Nephron progenitor cell (in vitro differentiated cells): ENCODE measurements around the gene CGB5.

ENCODE experiments used
- DNase-seq: peaks from one replicate; pipeline ENCODE4 v3.0.0; 2021
- H3K27ac Mint-ChIP-seq: 2 replicates; pipeline ENCODE4 v1.8.0; 2021; ENCODE audit warnings: mild to moderate bottlenecking, moderate library complexity, mixed read lengths
- H3K27me3 Mint-ChIP-seq: 2 replicates; pipeline ENCODE4 v1.8.0; 2021; ENCODE audit warnings: mild to moderate bottlenecking, low read depth, mixed read lengths; ENCODE audit not compliant: poor library complexity
- H3K36me3 Mint-ChIP-seq: 2 replicates; pipeline ENCODE4 v1.8.0; 2021; ENCODE audit warnings: low read depth, mixed read lengths
- H3K4me1 Mint-ChIP-seq: 2 replicates; pipeline ENCODE4 v1.8.0; 2021; ENCODE audit warnings: mixed read lengths
- H3K4me3 Mint-ChIP-seq: 2 replicates; pipeline ENCODE4 v1.8.0; 2021; ENCODE audit warnings: mild to moderate bottlenecking, moderate library complexity, mixed read lengths
- H3K9me3 Mint-ChIP-seq: 2 replicates; pipeline ENCODE4 v1.8.0; 2021; ENCODE audit warnings: mild to moderate bottlenecking, moderate library complexity, mixed read lengths
- TF ChIP-seq, protein P1 (sequence below): fragments of 200-600 bp; sonication (generic); IDR thresholded peaks from 2 replicates; pipeline ENCODE4 v1.5.0; 2021; ENCODE audit warnings: antibody characterized with exemption

The CGB5 gene

DNA sequence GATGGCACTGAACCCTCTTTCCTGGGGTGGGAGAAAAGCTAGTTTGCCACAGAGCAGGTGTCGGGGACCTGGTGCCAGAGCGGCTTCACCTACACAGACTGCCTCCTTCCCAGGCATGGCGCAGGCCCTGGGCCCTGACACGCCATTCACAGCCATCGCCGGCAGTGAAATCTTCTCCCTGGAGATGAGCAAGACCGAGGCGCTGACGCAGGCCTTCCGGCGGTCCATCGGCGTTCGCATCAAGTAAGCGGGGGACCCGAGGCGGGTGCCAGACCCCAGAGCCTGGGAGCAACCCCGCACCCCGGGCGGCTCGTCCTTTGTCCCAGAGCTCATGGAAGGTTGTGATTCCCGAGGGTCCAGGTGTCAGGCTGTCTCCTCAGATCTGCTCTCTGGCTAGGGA is 36.7 kb upstream of the CGB5 start:
- peaks cover 3% of the 10 kb centered on the region for H3K27me3 Mint-ChIP-seq
- H3K36me3 Mint-ChIP-seq = peaks cover 53% of the 10 kb centered on the region
- no peak for DNase-seq
- H3K9me3 Mint-ChIP-seq = no peaks in the 10 kb centered on the region
- TF ChIP-seq, protein P1, sequence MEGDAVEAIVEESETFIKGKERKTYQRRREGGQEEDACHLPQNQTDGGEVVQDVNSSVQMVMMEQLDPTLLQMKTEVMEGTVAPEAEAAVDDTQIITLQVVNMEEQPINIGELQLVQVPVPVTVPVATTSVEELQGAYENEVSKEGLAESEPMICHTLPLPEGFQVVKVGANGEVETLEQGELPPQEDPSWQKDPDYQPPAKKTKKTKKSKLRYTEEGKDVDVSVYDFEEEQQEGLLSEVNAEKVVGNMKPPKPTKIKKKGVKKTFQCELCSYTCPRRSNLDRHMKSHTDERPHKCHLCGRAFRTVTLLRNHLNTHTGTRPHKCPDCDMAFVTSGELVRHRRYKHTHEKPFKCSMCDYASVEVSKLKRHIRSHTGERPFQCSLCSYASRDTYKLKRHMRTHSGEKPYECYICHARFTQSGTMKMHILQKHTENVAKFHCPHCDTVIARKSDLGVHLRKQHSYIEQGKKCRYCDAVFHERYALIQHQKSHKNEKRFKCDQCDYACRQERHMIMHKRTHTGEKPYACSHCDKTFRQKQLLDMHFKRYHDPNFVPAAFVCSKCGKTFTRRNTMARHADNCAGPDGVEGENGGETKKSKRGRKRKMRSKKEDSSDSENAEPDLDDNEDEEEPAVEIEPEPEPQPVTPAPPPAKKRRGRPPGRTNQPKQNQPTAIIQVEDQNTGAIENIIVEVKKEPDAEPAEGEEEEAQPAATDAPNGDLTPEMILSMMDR = no peak
- no peak overlapping the region for H3K27ac Mint-ChIP-seq
- H3K4me3 Mint-ChIP-seq = no peak overlapping the region
- no peaks in the 10 kb centered on the region for H3K4me1 Mint-ChIP-seq

DNA sequence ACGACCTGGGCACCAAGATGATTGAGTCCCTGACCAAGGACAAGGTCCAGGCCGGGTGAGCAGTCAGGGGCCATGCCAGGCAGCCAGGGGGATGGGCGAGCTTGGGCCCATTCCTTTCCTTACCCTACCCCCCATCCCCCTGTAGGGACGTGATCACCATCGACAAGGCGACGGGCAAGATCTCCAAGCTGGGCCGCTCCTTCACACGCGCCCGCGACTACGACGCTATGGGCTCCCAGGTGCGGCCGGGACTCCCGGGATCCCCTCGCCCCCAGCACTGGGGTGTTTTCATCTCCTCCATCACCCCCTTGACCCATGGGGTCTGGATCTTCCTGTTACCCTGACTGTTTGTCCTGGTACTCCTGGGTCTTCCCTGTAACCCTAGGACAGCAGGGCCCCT is 33.8 kb upstream of the CGB5 start:
- TF ChIP-seq, protein P1 = no peak
- no peak for DNase-seq
- Mint-ChIP-seq H3K27me3 (peaks cover 3% of the 10 kb centered on the region), H3K27ac (no peak overlapping the region), H3K4me1 (no peaks in the 10 kb centered on the region), H3K9me3 (no peaks in the 10 kb centered on the region), H3K4me3 (no peak overlapping the region), H3K36me3 (peaks cover 49% of the 10 kb centered on the region)

GRCh38 chr19:49010453-49010852 is 33.2 kb upstream of the CGB5 start:
- H3K36me3 Mint-ChIP-seq = peaks cover 47% of the 10 kb centered on the region
- H3K27me3 Mint-ChIP-seq = peaks cover 3% of the 10 kb centered on the region
- H3K4me1 Mint-ChIP-seq = no peaks in the 10 kb centered on the region
- H3K9me3 Mint-ChIP-seq = no peaks in the 10 kb centered on the region
- no peak overlapping the region for H3K27ac Mint-ChIP-seq
- no peak for DNase-seq
- H3K4me3 Mint-ChIP-seq = no peak overlapping the region
- TF ChIP-seq, protein P1 = no peak

DNA sequence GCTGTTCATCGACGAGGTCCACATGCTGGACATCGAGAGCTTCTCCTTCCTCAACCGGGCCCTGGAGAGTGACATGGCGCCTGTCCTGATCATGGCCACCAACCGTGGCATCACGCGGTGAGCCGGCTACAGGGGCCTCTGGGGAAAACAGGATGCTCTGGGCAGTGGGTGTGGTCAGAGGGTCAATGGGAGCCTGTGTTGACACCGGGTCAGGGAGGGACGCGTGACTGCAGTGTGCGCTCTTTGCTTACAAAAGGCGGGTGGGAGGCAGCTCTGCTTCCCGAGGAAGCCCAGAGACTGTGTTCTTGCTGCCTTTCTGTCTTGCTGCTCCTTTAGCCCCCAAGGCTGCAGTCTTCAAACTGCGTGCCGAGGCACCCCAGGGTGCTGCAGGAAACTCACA is 32.5 kb upstream of the CGB5 start:
- Mint-ChIP-seq H3K36me3 (peaks cover 47% of the 10 kb centered on the region), H3K27ac (no peak overlapping the region), H3K4me3 (no peak overlapping the region), H3K9me3 (no peaks in the 10 kb centered on the region), H3K27me3 (peaks cover 3% of the 10 kb centered on the region), H3K4me1 (no peaks in the 10 kb centered on the region)
- DNase-seq = no peak
- TF ChIP-seq, protein P1 = no peak

- Mint-ChIP-seq H3K27me3 (peaks cover 20% of the 10 kb centered on the region), H3K36me3 (peaks cover 35% of the 10 kb centered on the region), H3K9me3 (no peaks in the 10 kb centered on the region), H3K4me3 (no peak overlapping the region), H3K4me1 (peaks cover 5% of the 10 kb centered on the region), H3K27ac (no peak overlapping the region)
- TF ChIP-seq, protein P1 = no peak
- DNase-seq = no peak
Measured at GRCh38 chr19:49014123-49014869, 29.4 kb upstream of the CGB5 start.

DNA sequence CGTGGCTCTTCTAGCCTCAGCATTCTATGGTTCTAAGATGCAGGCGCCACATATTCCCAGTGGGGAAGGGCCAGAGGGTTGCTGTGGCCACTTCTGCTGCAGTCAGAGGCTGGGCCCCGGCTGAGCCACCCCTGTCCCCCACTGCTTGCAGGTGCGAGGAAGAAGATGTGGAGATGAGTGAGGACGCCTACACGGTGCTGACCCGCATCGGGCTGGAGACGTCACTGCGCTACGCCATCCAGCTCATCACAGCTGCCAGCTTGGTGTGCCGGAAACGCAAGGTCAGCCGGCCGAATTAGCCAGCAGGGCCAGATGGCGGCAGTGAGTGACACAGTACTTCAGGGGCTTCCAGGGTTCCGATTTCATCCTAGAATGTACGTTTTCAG is 28.8 kb upstream of the CGB5 start:
- TF ChIP-seq, protein P1 = no peak
- peaks cover 21% of the 10 kb centered on the region for H3K27me3 Mint-ChIP-seq

More for the DNA sequence above, 28.8 kb upstream of the CGB5 start:
- Mint-ChIP-seq H3K4me1 (peaks cover 9% of the 10 kb centered on the region), H3K9me3 (no peaks in the 10 kb centered on the region), H3K4me3 (no peak overlapping the region), H3K27ac (no peak overlapping the region), H3K36me3 (peaks cover 34% of the 10 kb centered on the region)
- no peak for DNase-seq
